T-helper 2 cell treated with Interferon-gamma antibody and Interleukin-4, amounts not matched to agents 5 μg/mL and 100 μg/mL, for 36 hours (primary cell): ENCODE measurements around the gene ANKRD18A.
A peak's percentile ranks its signal among the peaks of the same experiment; 100 is the strongest.

Experiments
- DNase-seq: peaks from one replicate; pipeline ENCODE4 v3.0.0; 2021; ENCODE audit warnings: low spot score
- H3K27ac Mint-ChIP-seq: one replicate; pipeline ENCODE4 v1.8.0; 2021; ENCODE audit warnings: mild to moderate bottlenecking, mixed read lengths
- H3K27me3 Mint-ChIP-seq: one replicate; pipeline ENCODE4 v1.8.0; 2021; ENCODE audit warnings: low read depth, mixed read lengths
- H3K36me3 Mint-ChIP-seq: one replicate; pipeline ENCODE4 v1.8.0; 2021; ENCODE audit warnings: low read depth, mixed read lengths
- H3K4me1 Mint-ChIP-seq: one replicate; pipeline ENCODE4 v1.8.0; 2021; ENCODE audit warnings: low read depth, mixed read lengths
- H3K4me3 Mint-ChIP-seq: one replicate; pipeline ENCODE4 v1.8.0; 2022; ENCODE audit warnings: mild to moderate bottlenecking, moderate library complexity, mixed read lengths
- H3K9me3 Mint-ChIP-seq: one replicate; pipeline ENCODE4 v1.8.0; 2021; ENCODE audit warnings: mixed read lengths

The ANKRD18A gene

DNA sequence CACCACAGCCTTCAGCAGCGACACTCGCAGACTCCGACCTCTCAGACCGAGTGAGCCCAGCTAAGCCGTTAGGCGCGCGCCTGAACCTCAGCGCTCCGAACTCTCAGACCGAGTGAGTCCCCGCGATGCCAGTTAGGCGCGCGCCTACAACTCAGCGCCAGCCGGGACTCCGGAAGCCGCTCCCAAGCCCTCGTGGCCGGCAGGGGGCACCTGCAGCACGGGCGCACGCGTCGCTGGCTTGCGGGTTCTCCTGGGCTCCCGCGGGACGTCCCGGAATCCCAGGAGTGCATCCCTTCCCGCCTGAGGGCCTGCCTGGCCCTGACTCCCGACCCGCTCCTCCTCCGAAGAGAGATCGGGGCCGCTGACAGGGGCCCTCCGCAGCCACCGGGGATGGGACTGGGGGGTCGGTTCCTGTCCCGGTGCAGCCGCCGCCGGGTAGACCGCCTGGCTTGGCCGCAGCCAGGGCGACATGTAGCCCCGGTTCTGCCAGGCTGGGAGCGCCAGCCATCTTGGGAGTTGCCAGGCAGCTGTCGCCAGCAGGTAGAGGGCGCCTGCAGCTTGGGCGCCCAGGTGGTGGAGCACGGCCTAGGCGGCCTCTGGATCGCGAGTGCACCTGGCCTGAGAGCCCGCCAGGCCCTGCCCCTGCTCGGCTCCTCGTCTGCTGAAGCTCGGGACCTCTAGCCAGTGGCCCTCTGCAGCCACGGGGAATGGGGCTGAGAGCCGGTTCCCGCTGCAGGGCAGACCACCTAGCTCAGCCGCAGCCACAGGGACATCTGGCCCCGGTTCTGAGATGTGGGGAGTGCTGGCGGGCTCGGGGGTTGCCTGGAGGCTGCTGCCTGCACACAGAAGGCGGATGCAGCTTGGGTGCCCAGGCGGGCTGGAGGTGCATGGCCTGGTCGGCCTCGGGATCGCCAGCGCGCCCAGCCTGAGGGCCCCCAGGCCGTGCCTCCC lies at the start of gene ANKRD18A:
TSS of gene ANKRD18A (minus strand) at position 114 of the 951 bp plus-strand sequence. CDS start 311 bp downstream, outside the sequence.
- DNase-seq: peak; percentile 72
- Mint-ChIP-seq H3K4me1 (peaks cover 10% of the 10 kb centered on the region), H3K4me3 (peak within 1 kb of the TSS; percentile 88), H3K36me3 (peaks cover 2% of the 10 kb centered on the region), H3K9me3 (peaks cover 8% of the 10 kb centered on the region), H3K27ac (peak within 1 kb of the TSS; percentile 84), H3K27me3 (peaks cover 45% of the 10 kb centered on the region)

DNA sequence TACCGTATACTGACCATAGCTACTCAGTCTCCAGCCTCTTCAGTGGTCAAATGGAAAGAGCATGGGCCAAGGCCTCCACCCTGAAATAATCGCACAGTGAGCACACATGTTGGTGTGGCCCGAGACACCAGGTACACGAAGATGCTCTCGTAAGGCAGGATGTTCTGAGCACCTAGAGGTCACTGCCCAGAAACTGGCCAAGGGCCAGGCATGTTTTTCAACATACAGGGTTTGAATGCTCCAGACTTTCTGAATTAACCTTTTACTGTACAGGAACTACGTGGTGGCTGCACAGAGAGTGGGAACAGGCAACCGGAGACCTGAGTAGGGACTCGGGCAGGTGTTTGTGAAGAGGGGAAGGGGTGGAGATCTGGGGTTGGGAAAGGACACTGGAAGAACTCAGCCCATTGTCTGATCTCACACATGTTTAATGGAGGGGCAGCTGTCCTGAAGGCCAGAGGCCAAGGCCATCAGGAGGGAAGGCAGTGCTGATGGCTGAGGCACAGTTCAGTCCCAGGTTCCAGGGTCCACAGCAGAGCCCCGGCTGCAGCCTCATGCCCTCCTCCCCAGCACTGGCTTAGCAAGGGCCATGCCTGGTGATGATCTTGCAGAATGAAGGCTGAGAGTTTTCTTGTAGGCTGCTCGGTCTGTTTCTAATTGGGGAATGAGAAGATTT lies 48.5 kb upstream of the ANKRD18A start:
- H3K36me3 Mint-ChIP-seq: no peaks in the 10 kb centered on the region
- H3K27me3 Mint-ChIP-seq: peaks cover 3% of the 10 kb centered on the region
- H3K4me3 Mint-ChIP-seq: no peak overlapping the region
- DNase-seq: no peak
- H3K27ac Mint-ChIP-seq: no peak overlapping the region
- no peaks in the 10 kb centered on the region for H3K9me3 Mint-ChIP-seq
- H3K4me1 Mint-ChIP-seq: peaks cover 3% of the 10 kb centered on the region

DNA sequence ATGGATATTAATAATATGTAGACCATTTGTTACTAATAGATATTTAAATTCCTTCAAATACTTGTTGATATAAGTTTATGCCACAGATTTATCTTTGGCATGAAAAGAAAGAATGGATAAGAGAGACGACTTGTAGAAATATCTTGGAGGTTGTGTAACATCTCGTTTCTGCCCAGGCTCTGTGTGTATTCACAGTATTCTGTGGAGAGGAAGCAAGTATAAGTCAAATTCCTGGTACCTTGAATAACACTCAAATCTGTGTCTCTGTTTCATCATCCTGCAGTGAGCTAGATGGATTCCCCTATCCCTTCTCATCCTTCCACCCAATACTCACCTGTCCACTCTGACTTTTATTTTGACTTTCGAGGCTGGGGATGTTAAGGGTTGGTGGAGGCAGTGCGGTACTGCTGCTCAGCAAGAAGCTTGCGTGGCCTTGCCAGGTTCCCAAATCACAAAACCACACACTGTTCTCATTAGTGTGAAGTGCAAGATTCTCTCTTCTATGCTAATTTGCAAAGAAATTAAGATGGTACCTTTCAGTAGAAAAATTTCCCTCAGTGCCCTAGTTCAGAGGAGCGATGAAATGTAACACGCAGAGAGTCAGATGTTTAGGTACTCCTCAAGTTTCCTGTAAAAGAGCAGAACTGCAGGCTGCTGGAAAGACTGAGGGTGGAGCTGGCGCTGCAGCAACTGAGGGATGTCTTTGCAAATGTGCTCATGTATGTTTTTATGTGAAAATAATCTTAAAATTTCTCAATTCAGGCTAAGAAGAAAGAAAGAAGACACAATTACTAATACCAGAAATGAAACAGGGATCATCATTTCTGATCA lies 42.6 kb upstream of the ANKRD18A start:
- Mint-ChIP-seq H3K36me3 (no peaks in the 10 kb centered on the region), H3K4me1 (no peaks in the 10 kb centered on the region), H3K4me3 (no peak overlapping the region), H3K27ac (no peak overlapping the region), H3K27me3 (peaks cover 9% of the 10 kb centered on the region), H3K9me3 (no peaks in the 10 kb centered on the region)
- no peak for DNase-seq

DNA sequence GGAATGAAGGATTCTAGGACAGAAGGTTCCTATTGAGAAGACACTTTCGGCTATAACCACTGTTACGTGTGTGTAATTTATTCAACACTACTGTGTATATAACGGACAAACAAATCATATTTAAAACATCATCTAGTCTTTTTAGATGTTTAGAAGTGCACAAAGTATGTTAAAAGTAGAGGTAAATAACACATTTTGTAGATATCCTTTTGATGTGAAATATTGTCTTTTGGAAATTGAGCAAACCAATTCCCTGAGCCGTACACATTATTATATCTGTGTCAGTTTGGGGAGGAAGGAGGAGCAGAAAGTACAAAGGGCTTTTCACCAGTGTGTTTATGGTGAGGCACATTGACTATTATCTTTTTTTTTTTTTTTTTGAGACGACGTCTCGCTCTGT lies 39.1 kb upstream of the ANKRD18A start:
- no peaks in the 10 kb centered on the region for H3K36me3 Mint-ChIP-seq
- no peaks in the 10 kb centered on the region for H3K9me3 Mint-ChIP-seq
- no peak overlapping the region for H3K27ac Mint-ChIP-seq
- H3K27me3 Mint-ChIP-seq: peaks cover 14% of the 10 kb centered on the region
- DNase-seq: no peak
- no peaks in the 10 kb centered on the region for H3K4me1 Mint-ChIP-seq
- H3K4me3 Mint-ChIP-seq: no peak overlapping the region

DNA sequence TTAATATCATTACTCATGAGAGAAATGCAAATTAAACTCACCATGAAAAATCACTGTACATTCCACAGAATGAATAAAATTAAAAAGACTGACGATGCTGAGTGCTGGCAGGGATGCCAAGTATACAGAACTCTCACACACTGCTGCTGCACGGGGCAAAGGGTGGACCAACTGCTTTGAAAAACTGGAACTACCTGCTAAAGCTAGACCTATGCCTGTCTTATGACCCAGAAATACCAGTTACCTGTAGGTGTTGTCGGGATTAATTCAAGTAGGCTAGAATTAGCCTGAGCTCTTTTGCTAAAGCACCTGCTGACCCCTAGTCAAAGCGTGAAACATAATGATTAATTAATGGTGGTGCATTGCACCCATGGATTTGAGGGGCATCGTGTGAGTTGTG lies 36.5 kb upstream of the ANKRD18A start:
- Mint-ChIP-seq H3K27me3 (peaks cover 9% of the 10 kb centered on the region), H3K9me3 (no peaks in the 10 kb centered on the region), H3K4me3 (no peak overlapping the region), H3K4me1 (no peaks in the 10 kb centered on the region), H3K36me3 (no peaks in the 10 kb centered on the region), H3K27ac (no peak overlapping the region)
- no peak for DNase-seq

- no peak overlapping the region for H3K4me3 Mint-ChIP-seq
- H3K4me1 Mint-ChIP-seq: no peaks in the 10 kb centered on the region
- DNase-seq: no peak
- H3K9me3 Mint-ChIP-seq: no peaks in the 10 kb centered on the region
- peaks cover 9% of the 10 kb centered on the region for H3K27me3 Mint-ChIP-seq
- H3K27ac Mint-ChIP-seq: no peak overlapping the region
- H3K36me3 Mint-ChIP-seq: no peaks in the 10 kb centered on the region
These were observed 32.1 kb upstream of the ANKRD18A start for GRCh38 chr9:38652486-38652885.

DNA sequence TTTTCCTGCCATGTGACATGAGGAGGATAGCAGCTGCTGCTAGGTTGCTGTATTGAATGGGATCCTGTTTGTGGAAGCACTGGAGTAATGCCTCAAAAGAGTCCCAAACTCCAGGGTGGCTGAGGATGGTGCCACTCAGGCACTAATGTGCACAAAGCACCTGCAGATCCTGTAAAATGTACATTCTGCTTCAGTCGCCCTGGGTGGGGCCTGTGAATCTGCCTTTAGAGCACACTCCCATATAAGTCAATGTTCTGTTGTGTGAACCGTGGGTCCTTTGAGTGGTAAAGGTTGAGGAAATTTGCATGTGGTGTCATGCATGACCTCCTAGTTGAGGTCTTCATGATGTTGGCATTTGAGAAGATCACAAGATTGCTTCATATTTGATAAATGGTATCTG lies 31.6 kb upstream of the ANKRD18A start:
- H3K36me3 Mint-ChIP-seq: no peaks in the 10 kb centered on the region
- H3K27me3 Mint-ChIP-seq: peaks cover 5% of the 10 kb centered on the region
- no peaks in the 10 kb centered on the region for H3K9me3 Mint-ChIP-seq
- DNase-seq: no peak
- H3K4me3 Mint-ChIP-seq: no peak overlapping the region
- no peaks in the 10 kb centered on the region for H3K4me1 Mint-ChIP-seq
- H3K27ac Mint-ChIP-seq: no peak overlapping the region

DNA sequence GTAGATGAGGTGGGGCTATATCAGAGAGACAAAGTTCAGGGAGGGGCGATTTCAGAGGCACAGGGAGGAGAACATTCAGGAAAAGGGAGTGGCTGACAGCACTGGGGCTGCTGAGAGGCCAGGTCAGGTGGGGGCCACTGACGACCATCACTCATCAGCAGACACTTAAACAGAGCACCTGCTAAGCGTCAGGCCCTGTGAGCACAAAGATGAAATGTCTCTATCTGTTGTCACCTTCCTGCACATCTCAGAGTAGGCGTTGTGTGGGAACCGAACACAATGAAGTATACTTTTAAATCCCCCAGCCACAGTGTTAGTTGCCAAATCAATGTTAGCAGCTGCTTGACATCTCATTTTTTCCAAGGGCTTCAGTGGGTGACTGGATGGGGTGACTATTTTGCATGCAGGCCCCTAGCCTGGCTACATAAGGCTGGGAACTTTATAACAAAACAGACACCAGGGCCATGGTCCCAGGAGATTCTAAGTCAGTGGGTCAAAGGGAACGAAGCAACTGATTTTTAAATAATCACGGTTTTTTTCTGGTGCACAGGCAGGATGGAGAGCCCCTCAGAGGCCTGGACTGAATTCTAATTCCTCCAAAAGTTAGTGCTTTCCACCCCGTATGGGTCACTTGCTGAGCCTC lies 31.1 kb upstream of the ANKRD18A start:
- Mint-ChIP-seq H3K4me3 (no peak overlapping the region), H3K36me3 (no peaks in the 10 kb centered on the region), H3K27me3 (peaks cover 4% of the 10 kb centered on the region), H3K9me3 (no peaks in the 10 kb centered on the region), H3K27ac (no peak overlapping the region), H3K4me1 (no peaks in the 10 kb centered on the region)
- DNase-seq: no peak

DNA sequence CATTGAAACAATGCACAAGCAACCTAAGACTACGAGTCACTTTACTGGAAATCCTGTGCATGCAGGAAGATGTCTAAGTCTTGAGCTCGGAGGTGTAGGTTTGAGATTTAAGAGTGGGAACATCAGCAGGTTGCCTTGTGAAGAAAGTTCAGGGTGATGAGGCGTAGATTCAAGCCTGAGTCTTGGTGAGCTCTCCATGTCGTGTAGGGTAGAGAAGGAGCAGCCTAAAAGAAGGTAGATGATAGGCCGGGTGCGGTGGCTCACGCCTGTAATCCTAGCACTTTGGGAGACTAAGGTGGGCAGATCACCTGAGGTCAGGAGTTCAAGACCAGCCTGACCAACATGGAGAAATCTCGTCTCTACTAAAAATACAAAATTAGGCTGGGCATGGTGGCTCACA lies 30.2 kb upstream of the ANKRD18A start:
- Mint-ChIP-seq H3K4me3 (no peak overlapping the region), H3K9me3 (no peaks in the 10 kb centered on the region), H3K27ac (no peak overlapping the region), H3K27me3 (peaks cover 2% of the 10 kb centered on the region), H3K36me3 (no peaks in the 10 kb centered on the region), H3K4me1 (no peaks in the 10 kb centered on the region)
- no peak for DNase-seq

- H3K27ac Mint-ChIP-seq: no peak overlapping the region
These were observed 29.5 kb upstream of the ANKRD18A start for GRCh38 chr9:38649731-38650363.

GRCh38 chr9:38644601-38645000 lies 24.2 kb upstream of the ANKRD18A start:
- Mint-ChIP-seq H3K9me3 (no peaks in the 10 kb centered on the region), H3K4me1 (no peaks in the 10 kb centered on the region), H3K27me3 (no peaks in the 10 kb centered on the region), H3K27ac (no peak overlapping the region), H3K4me3 (no peak overlapping the region), H3K36me3 (no peaks in the 10 kb centered on the region)
- no peak for DNase-seq

More at GRCh38 chr9:38649731-38650363, 29.5 kb upstream of the ANKRD18A start:
- H3K9me3 Mint-ChIP-seq: no peaks in the 10 kb centered on the region
- H3K4me1 Mint-ChIP-seq: no peaks in the 10 kb centered on the region
- no peak for DNase-seq
- no peaks in the 10 kb centered on the region for H3K36me3 Mint-ChIP-seq
- H3K4me3 Mint-ChIP-seq: no peak overlapping the region
- H3K27me3 Mint-ChIP-seq: peaks cover 2% of the 10 kb centered on the region

GRCh38 chr9:38643815-38644173 lies 23.4 kb upstream of the ANKRD18A start:
- Mint-ChIP-seq H3K4me1 (no peaks in the 10 kb centered on the region), H3K4me3 (no peak overlapping the region), H3K27ac (no peak overlapping the region), H3K9me3 (no peaks in the 10 kb centered on the region), H3K36me3 (no peaks in the 10 kb centered on the region), H3K27me3 (no peaks in the 10 kb centered on the region)
- no peak for DNase-seq
